SU-DHL-6 (cell line): ENCODE measurements around the gene TLK1.

Experiments used
- H2AFZ ChIP-seq: fragments of 200-600 bp; sonication (generic); 2 replicates; pipeline ENCODE4 v1.6.1; 2014; ENCODE audit warnings: low read depth, mild to moderate bottlenecking, moderate library complexity, mixed read lengths, antibody characterized with exemption, low read length; ENCODE audit not compliant: severe bottlenecking
- H3F3A ChIP-seq: fragments of 200-600 bp; shearing (Covaris generic); 2 replicates; pipeline ENCODE4 v1.6.0; 2016; ENCODE audit warnings: antibody characterized with exemption, mild to moderate bottlenecking; ENCODE audit not compliant: insufficient read depth
- H3K27ac ChIP-seq: fragments of 200-600 bp; sonication (generic); 2 replicates; pipeline ENCODE4 v1.5.1; 2016; ENCODE audit warnings: low read depth, mild to moderate bottlenecking, low read length, moderate library complexity, mixed read lengths
- H3K27me3 ChIP-seq: fragments of 200-600 bp; sonication (generic), shearing (Covaris generic); 2 replicates; pipeline ENCODE4 v1.6.0; 2014; ENCODE audit warnings: mild to moderate bottlenecking, low read length
- H3K36me3 ChIP-seq: fragments of 200-600 bp; sonication (generic); 2 replicates; pipeline ENCODE4 v1.6.1; 2014; ENCODE audit warnings: mild to moderate bottlenecking, low read length, mixed read lengths
- H3K4me2 ChIP-seq: fragments of 300-600, 200-600 bp; shearing (Covaris generic), sonication (generic); 2 replicates; pipeline ENCODE4 v1.6.0; 2014; ENCODE audit warnings: low read length, low read depth, mild to moderate bottlenecking; ENCODE audit not compliant: poor library complexity, severe bottlenecking
- H3K4me3 ChIP-seq: fragments of 200-600 bp; sonication (generic); 2 replicates; pipeline ENCODE4 v1.5.1; 2014; ENCODE audit warnings: antibody characterized with exemption, low read length, mild to moderate bottlenecking, mixed read lengths; ENCODE audit not compliant: insufficient read depth, poor library complexity, severe bottlenecking
- H3K79me2 ChIP-seq: fragments of 200-600 bp; sonication (generic); 2 replicates; pipeline ENCODE4 v1.6.1; 2014; ENCODE audit warnings: mild to moderate bottlenecking, low read length, moderate library complexity; ENCODE audit not compliant: insufficient read depth
- H3K9ac ChIP-seq: fragments of 200-600 bp; sonication (generic); 2 replicates; pipeline ENCODE4 v1.7.0; 2014; ENCODE audit warnings: mild to moderate bottlenecking, low read length
- H3K9me2 ChIP-seq: fragments of 200-600 bp; sonication (generic); replicated peaks from 2 replicates; pipeline ENCODE4 v1.6.1; 2014; ENCODE audit warnings: low read length; ENCODE audit not compliant: insufficient read depth
- H3K9me3 ChIP-seq: fragments of 200-600 bp; sonication (generic); 2 replicates; pipeline ENCODE4 v1.6.1; 2014; ENCODE audit warnings: low read length, mixed read lengths; ENCODE audit not compliant: insufficient read depth
- H4K20me1 ChIP-seq: fragments of 200-600 bp; sonication (generic); 2 replicates; pipeline ENCODE4 v1.6.1; 2014; ENCODE audit warnings: low read depth, mild to moderate bottlenecking, antibody characterized with exemption, low read length, moderate library complexity, mixed read lengths
- CTCF ChIP-seq: fragments of 200-600 bp; sonication (generic); IDR thresholded peaks from one replicate; pipeline ENCODE4 v1.5.1; 2017; ENCODE audit warnings: antibody characterized with exemption, mild to moderate bottlenecking, low read length, moderate library complexity; ENCODE audit not compliant: insufficient read depth, poor library complexity, severe bottlenecking
- EZH2phosphoT487 ChIP-seq: fragments of 200-600 bp; sonication (generic), shearing (Covaris generic); conservative IDR thresholded peaks from 2 replicates; pipeline ENCODE4 v1.6.1; 2018; ENCODE audit warnings: mild to moderate bottlenecking, antibody characterized with exemption, low read length, moderate library complexity, mixed read lengths

The TLK1 gene

GRCh38 chr2:171185165-171185818, 24.6 kb upstream of the TLK1 start:
- Histone ChIP-seq H3K36me3 (no peaks in the 10 kb centered on the region), H4K20me1 (no peaks in the 10 kb centered on the region), H3K9me2 (no peaks in the 10 kb centered on the region), H3K27me3 (no peaks in the 10 kb centered on the region), H3F3A (no peaks in the 10 kb centered on the region), H3K27ac (no peak overlapping the region), H3K9me3 (no peaks in the 10 kb centered on the region), H3K4me2 (no peak overlapping the region), H3K4me3 (no peak overlapping the region), H2AFZ (no peak overlapping the region), H3K9ac (no peak overlapping the region), H3K79me2 (no peaks in the 10 kb centered on the region)
- TF ChIP-seq EZH2phosphoT487 (no peak), CTCF (no peak)

- no peaks in the 10 kb centered on the region for H4K20me1 ChIP-seq
- no peak overlapping the region for H3K9ac ChIP-seq
- H3F3A ChIP-seq = no peaks in the 10 kb centered on the region
- H2AFZ ChIP-seq = no peak overlapping the region
- no peak overlapping the region for H3K4me2 ChIP-seq
- H3K4me3 ChIP-seq = no peak overlapping the region
- H3K9me2 ChIP-seq = no peaks in the 10 kb centered on the region
- no peak overlapping the region for H3K27ac ChIP-seq
- no peaks in the 10 kb centered on the region for H3K9me3 ChIP-seq
- no peaks in the 10 kb centered on the region for H3K79me2 ChIP-seq
- TF ChIP-seq EZH2phosphoT487 = no peak
- TF ChIP-seq CTCF = no peak
- no peaks in the 10 kb centered on the region for H3K27me3 ChIP-seq
- no peaks in the 10 kb centered on the region for H3K36me3 ChIP-seq
Observed at GRCh38 chr2:171181064-171182049, 20.7 kb upstream of the TLK1 start.

GRCh38 chr2:171180229-171180930, 19.7 kb upstream of the TLK1 start:
- H3K9me3 ChIP-seq = no peaks in the 10 kb centered on the region
- no peaks in the 10 kb centered on the region for H3K9me2 ChIP-seq
- H3K27me3 ChIP-seq = no peaks in the 10 kb centered on the region
- H3K4me2 ChIP-seq = no peak overlapping the region
- H3K27ac ChIP-seq = no peak overlapping the region
- no peak for TF ChIP-seq EZH2phosphoT487
- no peak overlapping the region for H2AFZ ChIP-seq
- H3F3A ChIP-seq = no peaks in the 10 kb centered on the region
- H3K4me3 ChIP-seq = no peak overlapping the region
- H3K79me2 ChIP-seq = no peaks in the 10 kb centered on the region
- H4K20me1 ChIP-seq = no peaks in the 10 kb centered on the region
- no peaks in the 10 kb centered on the region for H3K36me3 ChIP-seq
- H3K9ac ChIP-seq = no peak overlapping the region
